PFSK-1 (cell line): ENCODE measurements around the gene FLT3.

Source experiments
- FOXP2 ChIP-seq: optimal IDR thresholded peaks from 2 replicates; pipeline ENCODE3; 2011; ENCODE audit warnings: borderline replicate concordance, control low read depth, inconsistent platforms; ENCODE audit not compliant: insufficient read depth; ENCODE audit errors: extremely low read length, extremely low read depth
- TAF1 ChIP-seq: IDR thresholded peaks from 2 replicates; pipeline ENCODE4 v1.6.1; 2012; ENCODE audit warnings: low read length, control low read depth, borderline replicate concordance; ENCODE audit not compliant: insufficient read depth
- TF ChIP-seq, protein P1 (sequence below), 2 experiments: IDR thresholded peaks; 2 replicates each; pipeline versions ENCODE4 v1.6.1 to v1.8.0; 2011 to 2012; ENCODE audit warnings: low read depth in 2 of 2, low read length in 2 of 2, control low read depth in 1 of 2, inconsistent platforms in 1 of 2, mild to moderate bottlenecking in 1 of 2, moderate library complexity in 1 of 2; ENCODE audit not compliant: insufficient read depth in 1 of 2

GRCh38 chr13:28092431-28092830, 7.9 kb downstream of the FLT3 start:
- TF ChIP-seq FOXP2 (no peak), TAF1 (no peak)
- TF ChIP-seq, protein P1, sequence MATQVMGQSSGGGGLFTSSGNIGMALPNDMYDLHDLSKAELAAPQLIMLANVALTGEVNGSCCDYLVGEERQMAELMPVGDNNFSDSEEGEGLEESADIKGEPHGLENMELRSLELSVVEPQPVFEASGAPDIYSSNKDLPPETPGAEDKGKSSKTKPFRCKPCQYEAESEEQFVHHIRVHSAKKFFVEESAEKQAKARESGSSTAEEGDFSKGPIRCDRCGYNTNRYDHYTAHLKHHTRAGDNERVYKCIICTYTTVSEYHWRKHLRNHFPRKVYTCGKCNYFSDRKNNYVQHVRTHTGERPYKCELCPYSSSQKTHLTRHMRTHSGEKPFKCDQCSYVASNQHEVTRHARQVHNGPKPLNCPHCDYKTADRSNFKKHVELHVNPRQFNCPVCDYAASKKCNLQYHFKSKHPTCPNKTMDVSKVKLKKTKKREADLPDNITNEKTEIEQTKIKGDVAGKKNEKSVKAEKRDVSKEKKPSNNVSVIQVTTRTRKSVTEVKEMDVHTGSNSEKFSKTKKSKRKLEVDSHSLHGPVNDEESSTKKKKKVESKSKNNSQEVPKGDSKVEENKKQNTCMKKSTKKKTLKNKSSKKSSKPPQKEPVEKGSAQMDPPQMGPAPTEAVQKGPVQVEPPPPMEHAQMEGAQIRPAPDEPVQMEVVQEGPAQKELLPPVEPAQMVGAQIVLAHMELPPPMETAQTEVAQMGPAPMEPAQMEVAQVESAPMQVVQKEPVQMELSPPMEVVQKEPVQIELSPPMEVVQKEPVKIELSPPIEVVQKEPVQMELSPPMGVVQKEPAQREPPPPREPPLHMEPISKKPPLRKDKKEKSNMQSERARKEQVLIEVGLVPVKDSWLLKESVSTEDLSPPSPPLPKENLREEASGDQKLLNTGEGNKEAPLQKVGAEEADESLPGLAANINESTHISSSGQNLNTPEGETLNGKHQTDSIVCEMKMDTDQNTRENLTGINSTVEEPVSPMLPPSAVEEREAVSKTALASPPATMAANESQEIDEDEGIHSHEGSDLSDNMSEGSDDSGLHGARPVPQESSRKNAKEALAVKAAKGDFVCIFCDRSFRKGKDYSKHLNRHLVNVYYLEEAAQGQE (IDR thresholded peaks at IDR 0.05; ENCODE audit: insufficient read depth in 1 of 2, low read depth in 2 of 2, low read length in 2 of 2) = no peak
